Astrocyte of the cerebellum (primary cell): ENCODE measurements around the gene ATOX1.
"Not testable (repeated sequence)": the region's sequence is repeated elsewhere in the genome, so short reads cannot be mapped to it uniquely, and the experiment has no call there.

ENCODE experiments used
- DNase-seq: peaks from one replicate; pipeline ENCODE4 v3.0.0-alpha.2; 2011; ENCODE audit warnings: low read depth
- H3K4me3 ChIP-seq: 2 replicates; pipeline ENCODE4 v1.5.1; 2011; ENCODE audit warnings: mild to moderate bottlenecking, low read depth, low read length, moderate library complexity
- in situ Hi-C: cut with HindIII; loops from 2 replicates; pipeline ENCODE4 v1.10.0; 2017; ENCODE audit warnings: low sequenced_read_pairs
- TF ChIP-seq, protein P1 (sequence below): IDR thresholded peaks from 2 replicates; pipeline ENCODE4 v1.5.1; 2012; ENCODE audit warnings: low read length, low read depth, moderate library complexity, mild to moderate bottlenecking; ENCODE audit errors: missing control alignments

ATOX1 gene

DNA sequence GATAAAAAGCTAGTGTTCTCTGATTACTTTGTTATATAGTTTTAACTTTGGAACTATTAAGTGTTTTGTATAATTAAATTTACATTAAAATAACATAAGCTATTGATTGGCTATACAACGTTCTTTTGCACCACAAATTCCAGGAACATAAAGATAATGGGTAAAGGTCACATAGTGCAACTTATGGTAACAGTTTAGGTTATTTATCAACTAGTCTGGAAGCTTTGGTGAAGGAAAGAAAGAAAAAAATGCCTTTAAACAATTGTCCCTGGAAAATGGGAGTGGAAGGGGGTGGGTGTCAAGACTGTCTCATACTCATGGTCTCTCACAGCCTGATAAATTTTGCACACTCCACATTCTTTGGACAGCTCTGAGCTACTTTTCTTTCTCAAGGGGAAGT is 54.7 kb downstream of the ATOX1 start:
- TF ChIP-seq, protein P1, sequence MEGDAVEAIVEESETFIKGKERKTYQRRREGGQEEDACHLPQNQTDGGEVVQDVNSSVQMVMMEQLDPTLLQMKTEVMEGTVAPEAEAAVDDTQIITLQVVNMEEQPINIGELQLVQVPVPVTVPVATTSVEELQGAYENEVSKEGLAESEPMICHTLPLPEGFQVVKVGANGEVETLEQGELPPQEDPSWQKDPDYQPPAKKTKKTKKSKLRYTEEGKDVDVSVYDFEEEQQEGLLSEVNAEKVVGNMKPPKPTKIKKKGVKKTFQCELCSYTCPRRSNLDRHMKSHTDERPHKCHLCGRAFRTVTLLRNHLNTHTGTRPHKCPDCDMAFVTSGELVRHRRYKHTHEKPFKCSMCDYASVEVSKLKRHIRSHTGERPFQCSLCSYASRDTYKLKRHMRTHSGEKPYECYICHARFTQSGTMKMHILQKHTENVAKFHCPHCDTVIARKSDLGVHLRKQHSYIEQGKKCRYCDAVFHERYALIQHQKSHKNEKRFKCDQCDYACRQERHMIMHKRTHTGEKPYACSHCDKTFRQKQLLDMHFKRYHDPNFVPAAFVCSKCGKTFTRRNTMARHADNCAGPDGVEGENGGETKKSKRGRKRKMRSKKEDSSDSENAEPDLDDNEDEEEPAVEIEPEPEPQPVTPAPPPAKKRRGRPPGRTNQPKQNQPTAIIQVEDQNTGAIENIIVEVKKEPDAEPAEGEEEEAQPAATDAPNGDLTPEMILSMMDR = no peak
- no peak overlapping the region for H3K4me3 ChIP-seq
- in situ Hi-C loops = no loop called here
- DNase-seq = no peak

DNA sequence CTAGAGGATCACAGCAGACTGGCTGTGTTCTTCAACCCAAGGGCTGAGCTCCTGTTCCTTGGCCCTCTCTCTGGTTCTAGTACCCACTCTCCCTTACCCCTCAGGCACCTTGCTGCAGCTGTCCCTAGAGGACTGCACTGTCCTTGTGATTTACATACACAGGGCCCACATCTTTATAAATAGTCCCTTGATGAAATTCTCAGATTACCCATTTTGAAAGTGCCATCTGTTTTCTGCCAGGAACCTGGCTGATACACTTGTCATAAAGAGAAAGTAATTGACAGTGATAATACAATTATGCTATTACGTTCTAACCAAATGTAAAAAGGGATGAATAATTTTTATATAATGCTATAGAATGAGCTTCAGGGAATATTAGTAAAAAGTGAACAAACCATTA is 55.2 kb downstream of the ATOX1 start:
- TF ChIP-seq, protein P1 = no peak
- in situ Hi-C loops = no loop called here
- no peak overlapping the region for H3K4me3 ChIP-seq
- DNase-seq = no peak

GRCh38 chr5:151700820-151701219 is 57.6 kb downstream of the ATOX1 start:
- TF ChIP-seq, protein P1 = no peak
- no peak for DNase-seq
- in situ Hi-C loops = no loop called here
- no peak overlapping the region for H3K4me3 ChIP-seq

DNA sequence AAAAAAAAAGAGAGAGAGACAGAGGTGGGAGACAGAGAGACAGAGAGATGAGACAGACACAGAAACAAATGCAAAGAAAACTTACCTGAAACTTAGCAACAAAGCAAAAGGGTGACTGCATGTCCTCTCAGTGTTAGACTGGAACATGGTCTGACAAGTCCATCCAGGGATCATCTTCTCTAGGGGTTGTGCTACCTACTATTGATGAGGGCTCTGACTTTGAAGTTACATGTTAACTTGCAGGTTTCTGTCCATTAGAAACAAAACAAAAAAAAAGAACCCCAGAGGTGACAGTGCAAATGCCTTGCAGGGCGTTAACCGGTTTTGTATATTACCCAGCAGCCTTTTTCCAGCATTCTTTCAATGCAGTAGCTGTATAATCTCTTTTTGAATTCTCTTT is 58.1 kb downstream of the ATOX1 start:
- TF ChIP-seq, protein P1 = no peak
- no peak overlapping the region for H3K4me3 ChIP-seq
- no peak for DNase-seq
- in situ Hi-C loops = no loop called here

DNA sequence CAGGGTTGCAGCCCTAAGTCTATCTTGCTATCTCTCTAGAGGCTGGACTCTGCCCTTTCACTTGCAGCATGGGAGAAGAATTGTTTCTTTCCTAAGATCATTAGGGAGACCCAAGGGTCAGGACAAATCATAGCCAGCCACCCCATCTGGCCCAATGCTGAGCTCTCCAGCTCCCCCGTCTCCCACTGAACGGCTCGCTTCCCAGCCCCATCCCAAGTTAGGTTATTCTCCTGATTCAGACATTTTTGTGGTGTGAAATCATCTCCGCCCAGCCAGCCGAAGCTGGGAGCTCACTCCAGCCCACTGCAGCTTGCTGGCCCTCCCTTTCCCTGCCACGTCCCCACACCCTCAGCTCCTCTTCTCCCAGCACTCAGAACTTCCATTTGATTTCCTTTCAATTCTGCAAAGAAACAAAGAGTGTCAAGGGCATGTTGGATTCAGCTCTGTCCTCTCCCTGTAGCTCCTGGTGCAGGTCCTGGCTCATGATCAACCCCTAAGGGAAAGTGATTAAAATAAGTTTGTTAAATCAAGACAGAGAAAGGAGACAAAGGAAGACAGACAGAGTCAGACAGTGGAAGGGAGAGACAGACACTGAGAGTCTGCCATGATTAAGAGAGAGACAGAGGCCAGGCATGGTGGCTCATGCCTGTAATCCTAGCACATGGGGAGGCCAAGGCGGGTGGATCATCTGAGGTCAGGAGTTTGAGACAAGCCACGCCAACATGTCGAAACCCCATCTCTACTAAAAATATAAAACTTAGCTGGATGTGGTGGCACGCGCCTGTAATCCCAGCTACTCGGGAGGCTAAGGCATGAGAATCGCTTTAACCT is 59.1 kb downstream of the ATOX1 start:
- TF ChIP-seq, protein P1 = no peak
- in situ Hi-C loops = no loop called here
- peak; percentile 94 for DNase-seq
- H3K4me3 ChIP-seq = no peak overlapping the region

- DNase-seq, in situ Hi-C loops, H3K4me3 ChIP-seq: not testable (repeated sequence)
These were observed 60.4 kb downstream of the ATOX1 start for GRCh38 chr5:151698081-151698480.

DNA sequence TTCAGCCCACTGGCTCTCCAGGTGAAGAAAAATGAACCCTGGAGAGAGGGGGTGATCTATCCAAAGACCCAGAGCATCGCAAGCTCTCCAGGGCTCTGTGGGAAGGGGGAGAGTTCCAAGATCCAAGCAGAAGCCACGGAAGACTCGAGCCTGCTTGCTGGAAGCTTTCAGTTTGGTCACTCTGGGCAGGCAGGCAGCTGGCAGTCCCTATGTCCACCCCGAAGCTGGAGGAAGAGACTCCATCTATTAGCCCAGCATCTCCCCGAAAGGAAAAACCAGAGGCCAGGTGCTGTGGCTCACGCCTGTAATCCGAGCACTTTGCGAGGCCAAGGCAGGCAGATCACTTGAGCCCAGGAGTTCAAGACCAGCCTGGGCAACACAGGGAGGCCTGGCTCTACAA is 61.0 kb downstream of the ATOX1 start:
- in situ Hi-C loops = no loop called here
- TF ChIP-seq, protein P1 = no peak
- DNase-seq = no peak
- H3K4me3 ChIP-seq = no peak overlapping the region
